ENCODE results near the gene CSNK1G1.

CSNK1G1 gene

GRCh38 chr15:64210371-64210770, 145.6 kb downstream of the CSNK1G1 start:
- no peak overlapping the region for H3K4me3 ChIP-seq (ENCODE audit: control insufficient read depth, low read depth, low read length)
- no peak for TF ChIP-seq CTCF (IDR thresholded peaks at IDR 0.05; ENCODE audit: control insufficient read depth, insufficient read depth, low read depth, low read length, missing control alignments)
- DNase-seq (ENCODE audit: low read depth): no peak

GRCh38 chr15:64209680-64210334, 146.2 kb downstream of the CSNK1G1 start:
- no peak for DNase-seq (ENCODE audit: low read depth)
- no peak overlapping the region for H3K4me3 ChIP-seq (ENCODE audit: control insufficient read depth, low read depth, low read length)
- peak; percentile 16 for TF ChIP-seq CTCF (IDR thresholded peaks at IDR 0.05; ENCODE audit: control insufficient read depth, insufficient read depth, low read depth, low read length, missing control alignments)

- DNase-seq (ENCODE audit: low read depth): no peak
- no peak for TF ChIP-seq CTCF (IDR thresholded peaks at IDR 0.05; ENCODE audit: control insufficient read depth, insufficient read depth, low read depth, low read length, missing control alignments)
- no peak overlapping the region for H3K4me3 ChIP-seq (ENCODE audit: control insufficient read depth, low read depth, low read length)
These were observed 150.8 kb downstream of the CSNK1G1 start for GRCh38 chr15:64205202-64205601.

- peak; percentile 73 for DNase-seq (ENCODE audit: low read depth)
These were observed 158.5 kb downstream of the CSNK1G1 start for GRCh38 chr15:64197425-64197824.

GRCh38 chr15:64193971-64194370, 162.0 kb downstream of the CSNK1G1 start:
- H3K4me3 ChIP-seq (ENCODE audit: control insufficient read depth, low read depth, low read length): no peak overlapping the region
- DNase-seq (ENCODE audit: low read depth): no peak
- TF ChIP-seq CTCF (IDR thresholded peaks at IDR 0.05; ENCODE audit: control insufficient read depth, insufficient read depth, low read depth, low read length, missing control alignments): no peak

More at GRCh38 chr15:64197425-64197824, 158.5 kb downstream of the CSNK1G1 start:
- no peak overlapping the region for H3K4me3 ChIP-seq (ENCODE audit: control insufficient read depth, low read depth, low read length)
- TF ChIP-seq CTCF (IDR thresholded peaks at IDR 0.05; ENCODE audit: control insufficient read depth, insufficient read depth, low read depth, low read length, missing control alignments): no peak

GRCh38 chr15:64191971-64192830, 163.8 kb downstream of the CSNK1G1 start:
- H3K4me3 ChIP-seq (ENCODE audit: control insufficient read depth, low read depth, low read length): no peak overlapping the region
- no peak for DNase-seq (ENCODE audit: low read depth)
- TF ChIP-seq CTCF (IDR thresholded peaks at IDR 0.05; ENCODE audit: control insufficient read depth, insufficient read depth, low read depth, low read length, missing control alignments): no peak
